Nephron progenitor cell (in vitro differentiated cells): ENCODE measurements around the gene SLC35F1.
A peak's percentile ranks its signal among the peaks of the same experiment; 100 is the strongest.

ENCODE experiments used
- DNase-seq: peaks from one replicate; pipeline ENCODE4 v3.0.0; 2021
- H3K27ac Mint-ChIP-seq: 2 replicates; pipeline ENCODE4 v1.8.0; 2021; ENCODE audit warnings: mild to moderate bottlenecking, moderate library complexity, mixed read lengths
- H3K27me3 Mint-ChIP-seq: 2 replicates; pipeline ENCODE4 v1.8.0; 2021; ENCODE audit warnings: mild to moderate bottlenecking, low read depth, mixed read lengths; ENCODE audit not compliant: poor library complexity
- H3K36me3 Mint-ChIP-seq: 2 replicates; pipeline ENCODE4 v1.8.0; 2021; ENCODE audit warnings: low read depth, mixed read lengths
- H3K4me1 Mint-ChIP-seq: 2 replicates; pipeline ENCODE4 v1.8.0; 2021; ENCODE audit warnings: mixed read lengths
- H3K4me3 Mint-ChIP-seq: 2 replicates; pipeline ENCODE4 v1.8.0; 2021; ENCODE audit warnings: mild to moderate bottlenecking, moderate library complexity, mixed read lengths
- H3K9me3 Mint-ChIP-seq: 2 replicates; pipeline ENCODE4 v1.8.0; 2021; ENCODE audit warnings: mild to moderate bottlenecking, moderate library complexity, mixed read lengths
- TF ChIP-seq, protein P1 (sequence below): fragments of 200-600 bp; sonication (generic); IDR thresholded peaks from 2 replicates; pipeline ENCODE4 v1.5.0; 2021; ENCODE audit warnings: antibody characterized with exemption

SLC35F1 gene

DNA sequence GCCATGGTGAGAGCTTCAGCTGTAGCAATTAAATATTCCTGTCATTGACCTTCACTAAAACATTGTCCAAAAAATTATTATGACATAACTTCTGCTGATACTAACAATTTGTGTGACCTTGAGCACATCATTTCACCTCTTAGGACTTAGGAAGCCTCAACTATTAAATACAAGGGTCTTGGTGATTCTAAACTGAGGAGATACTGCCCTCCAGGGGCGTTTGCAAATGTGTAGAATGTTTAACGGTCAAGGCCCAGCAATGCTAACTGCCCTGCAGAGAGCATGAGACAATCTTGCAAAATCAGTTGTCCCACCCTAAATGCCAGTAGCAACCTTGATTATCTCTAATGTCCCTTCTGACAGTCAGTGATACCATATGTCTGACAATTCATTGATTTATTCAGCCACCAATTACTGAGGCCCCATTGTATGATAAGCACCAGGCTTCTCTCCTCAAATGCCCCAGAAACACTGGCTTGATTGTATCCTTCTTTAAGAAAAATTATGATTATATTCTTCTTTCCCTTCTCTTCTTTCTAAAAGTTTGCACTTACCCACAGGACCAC is 356.9 kb downstream of the SLC35F1 start:
- peaks cover 4% of the 10 kb centered on the region for H3K9me3 Mint-ChIP-seq
- no peaks in the 10 kb centered on the region for H3K27me3 Mint-ChIP-seq
- H3K4me1 Mint-ChIP-seq, result no peaks in the 10 kb centered on the region
- H3K27ac Mint-ChIP-seq, result no peak overlapping the region
- H3K4me3 Mint-ChIP-seq, result no peak overlapping the region
- peak; percentile 32 for DNase-seq
- TF ChIP-seq, protein P1, sequence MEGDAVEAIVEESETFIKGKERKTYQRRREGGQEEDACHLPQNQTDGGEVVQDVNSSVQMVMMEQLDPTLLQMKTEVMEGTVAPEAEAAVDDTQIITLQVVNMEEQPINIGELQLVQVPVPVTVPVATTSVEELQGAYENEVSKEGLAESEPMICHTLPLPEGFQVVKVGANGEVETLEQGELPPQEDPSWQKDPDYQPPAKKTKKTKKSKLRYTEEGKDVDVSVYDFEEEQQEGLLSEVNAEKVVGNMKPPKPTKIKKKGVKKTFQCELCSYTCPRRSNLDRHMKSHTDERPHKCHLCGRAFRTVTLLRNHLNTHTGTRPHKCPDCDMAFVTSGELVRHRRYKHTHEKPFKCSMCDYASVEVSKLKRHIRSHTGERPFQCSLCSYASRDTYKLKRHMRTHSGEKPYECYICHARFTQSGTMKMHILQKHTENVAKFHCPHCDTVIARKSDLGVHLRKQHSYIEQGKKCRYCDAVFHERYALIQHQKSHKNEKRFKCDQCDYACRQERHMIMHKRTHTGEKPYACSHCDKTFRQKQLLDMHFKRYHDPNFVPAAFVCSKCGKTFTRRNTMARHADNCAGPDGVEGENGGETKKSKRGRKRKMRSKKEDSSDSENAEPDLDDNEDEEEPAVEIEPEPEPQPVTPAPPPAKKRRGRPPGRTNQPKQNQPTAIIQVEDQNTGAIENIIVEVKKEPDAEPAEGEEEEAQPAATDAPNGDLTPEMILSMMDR, result peak; percentile 51
- no peaks in the 10 kb centered on the region for H3K36me3 Mint-ChIP-seq

DNA sequence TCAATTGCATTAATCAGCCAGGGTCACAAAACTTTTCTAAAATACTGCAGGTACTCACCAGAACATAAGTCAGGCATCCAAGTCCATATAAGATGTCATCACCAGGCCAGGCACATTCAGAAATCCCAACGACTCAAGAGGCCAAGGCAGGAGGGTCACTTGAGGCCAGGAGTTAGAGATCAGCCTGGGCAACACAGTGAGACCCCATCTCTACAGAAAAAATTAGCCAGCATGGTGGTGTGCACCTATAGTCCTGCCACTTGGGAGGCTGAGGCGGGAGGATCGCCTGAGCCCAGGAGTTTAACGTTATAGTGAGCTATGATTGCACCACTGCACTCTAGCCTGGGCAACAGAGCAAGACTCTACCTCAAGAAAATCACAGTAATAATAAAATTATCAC is 362.6 kb downstream of the SLC35F1 start:
- Mint-ChIP-seq H3K4me1 (no peaks in the 10 kb centered on the region), H3K27me3 (no peaks in the 10 kb centered on the region), H3K27ac (no peak overlapping the region), H3K4me3 (no peak overlapping the region), H3K36me3 (no peaks in the 10 kb centered on the region), H3K9me3 (peaks cover 4% of the 10 kb centered on the region)
- DNase-seq, result no peak
- TF ChIP-seq, protein P1, result no peak

DNA sequence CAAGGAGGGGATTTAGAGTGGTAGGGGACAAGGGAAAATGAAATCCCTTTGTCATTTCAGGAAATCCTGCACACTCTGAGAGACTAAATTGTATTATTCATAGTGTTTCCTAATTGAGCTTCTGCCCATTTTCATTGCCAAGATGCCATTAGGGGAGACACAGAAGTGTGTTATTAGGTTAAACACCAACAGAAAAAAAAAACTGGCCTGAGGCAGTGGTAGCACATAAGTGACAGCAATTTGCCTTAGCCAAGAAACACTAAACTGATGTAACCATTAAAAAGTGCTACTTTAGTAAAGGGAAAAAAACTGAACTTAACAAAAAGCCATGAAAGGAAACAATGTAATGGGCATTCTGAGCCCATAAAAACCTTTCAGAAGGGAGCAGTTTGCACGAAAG is 370.6 kb downstream of the SLC35F1 start:
- Mint-ChIP-seq H3K4me3 (no peak overlapping the region), H3K36me3 (no peaks in the 10 kb centered on the region), H3K27ac (no peak overlapping the region), H3K4me1 (peaks cover 5% of the 10 kb centered on the region), H3K27me3 (no peaks in the 10 kb centered on the region), H3K9me3 (no peaks in the 10 kb centered on the region)
- no peak for DNase-seq
- TF ChIP-seq, protein P1, result no peak

DNA sequence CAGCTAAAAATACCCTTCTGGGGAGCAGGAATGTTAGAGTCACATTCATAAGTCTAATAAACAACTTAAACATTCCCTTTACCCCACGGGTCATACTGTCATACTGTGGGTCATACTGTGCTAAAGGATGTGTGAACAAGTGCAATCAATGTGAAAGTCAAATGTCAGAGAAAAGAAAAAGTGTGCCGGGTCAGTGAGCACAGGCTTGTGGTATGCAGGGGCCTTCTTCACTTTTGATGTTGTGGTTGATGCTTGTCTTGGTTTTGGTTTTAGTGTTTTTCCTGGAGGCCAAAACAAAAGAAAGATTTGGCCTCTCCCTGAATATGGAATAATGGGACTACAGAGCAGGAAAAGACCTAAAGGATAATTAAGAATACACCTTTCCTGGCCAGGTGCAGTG is 373.1 kb downstream of the SLC35F1 start:
- no peaks in the 10 kb centered on the region for H3K27me3 Mint-ChIP-seq
- no peaks in the 10 kb centered on the region for H3K36me3 Mint-ChIP-seq

DNA sequence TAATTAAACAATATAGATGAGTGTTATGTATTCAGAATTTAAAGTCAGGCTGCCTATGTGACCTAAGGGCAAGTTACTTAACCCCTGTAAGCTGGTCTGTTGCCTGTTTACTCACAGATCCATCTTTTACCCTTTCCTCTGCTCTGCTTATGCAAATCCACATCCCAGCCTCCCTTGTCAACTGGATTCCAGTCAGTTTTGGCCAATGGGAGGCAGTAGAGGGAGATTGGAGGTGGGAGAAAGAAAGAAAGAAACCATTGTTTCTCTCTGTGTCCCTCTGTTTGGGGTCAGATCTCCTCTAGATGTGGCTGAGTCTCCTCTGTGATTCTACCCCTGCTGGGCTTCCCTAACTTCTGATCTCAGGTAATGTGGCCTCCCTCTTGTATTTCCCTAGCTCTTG is 374.2 kb downstream of the SLC35F1 start:
- no peaks in the 10 kb centered on the region for H3K36me3 Mint-ChIP-seq
- H3K9me3 Mint-ChIP-seq, result no peaks in the 10 kb centered on the region
- H3K27ac Mint-ChIP-seq, result no peak overlapping the region
- no peak overlapping the region for H3K4me3 Mint-ChIP-seq
- no peaks in the 10 kb centered on the region for H3K27me3 Mint-ChIP-seq
- DNase-seq, result no peak
- H3K4me1 Mint-ChIP-seq, result peaks cover 11% of the 10 kb centered on the region
- TF ChIP-seq, protein P1, result no peak

More for the DNA sequence above, 373.1 kb downstream of the SLC35F1 start:
- no peak overlapping the region for H3K27ac Mint-ChIP-seq
- peaks cover 5% of the 10 kb centered on the region for H3K4me1 Mint-ChIP-seq
- TF ChIP-seq, protein P1, result no peak
- no peaks in the 10 kb centered on the region for H3K9me3 Mint-ChIP-seq
- DNase-seq, result no peak
- H3K4me3 Mint-ChIP-seq, result no peak overlapping the region

DNA sequence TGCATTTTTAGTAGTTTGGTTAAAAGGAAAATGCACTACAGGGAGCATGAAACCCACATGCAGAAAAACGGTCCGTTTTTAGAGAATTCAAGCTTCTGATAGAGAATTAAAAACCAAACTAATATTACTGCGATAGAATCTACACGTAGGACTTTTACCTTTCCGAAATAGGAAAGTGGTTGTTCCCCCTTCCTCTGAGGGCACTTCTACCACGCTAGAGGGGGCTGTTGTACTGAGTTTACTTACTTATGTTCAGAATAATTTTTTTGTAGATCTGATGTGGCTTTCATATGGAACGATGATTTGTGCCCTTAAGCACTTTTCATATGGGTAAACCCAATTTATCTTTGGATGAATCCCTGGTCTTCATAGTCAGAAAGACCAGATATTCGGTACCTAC is 376.7 kb downstream of the SLC35F1 start:
- H3K36me3 Mint-ChIP-seq, result no peaks in the 10 kb centered on the region
- H3K27ac Mint-ChIP-seq, result no peak overlapping the region
- DNase-seq, result peak; percentile 26
- H3K27me3 Mint-ChIP-seq, result no peaks in the 10 kb centered on the region
- H3K4me1 Mint-ChIP-seq, result peaks cover 6% of the 10 kb centered on the region
- H3K4me3 Mint-ChIP-seq, result no peak overlapping the region
- TF ChIP-seq, protein P1, result peak; percentile 67
- no peaks in the 10 kb centered on the region for H3K9me3 Mint-ChIP-seq
